ENCODE data around the gene ADD1. TPM values are rescaled to one million over a fixed set of nuclear protein-coding genes. Genes with fewer than 3 reads are reported as not detected.

Gene ADD1
- total RNA-seq, 6 experiments from 2014 or later, result 276 to 332 (median 321) TPM

- Mint-ChIP-seq H3K36me3 (ENCODE audit: low read depth) (peaks cover 25% of the 10 kb centered on the region), H3K4me3 (no peak overlapping the region), H3K27me3 (ENCODE audit: insufficient read depth) (peaks cover 5% of the 10 kb centered on the region; the same call in 1 of the 2 replicates), H3K9me3 (no peaks in the 10 kb centered on the region; the same call in 1 of the 2 replicates), H3K27ac (no peak overlapping the region), H3K4me1 (ENCODE audit: low read depth) (no peaks in the 10 kb centered on the region)
- no peak for DNase-seq
- TF ChIP-seq CTCF (IDR thresholded peaks at IDR 0.05), result no peak
Observed at GRCh38 chr4:2827071-2827873, 16.4 kb upstream of the ADD1 start.

DNA sequence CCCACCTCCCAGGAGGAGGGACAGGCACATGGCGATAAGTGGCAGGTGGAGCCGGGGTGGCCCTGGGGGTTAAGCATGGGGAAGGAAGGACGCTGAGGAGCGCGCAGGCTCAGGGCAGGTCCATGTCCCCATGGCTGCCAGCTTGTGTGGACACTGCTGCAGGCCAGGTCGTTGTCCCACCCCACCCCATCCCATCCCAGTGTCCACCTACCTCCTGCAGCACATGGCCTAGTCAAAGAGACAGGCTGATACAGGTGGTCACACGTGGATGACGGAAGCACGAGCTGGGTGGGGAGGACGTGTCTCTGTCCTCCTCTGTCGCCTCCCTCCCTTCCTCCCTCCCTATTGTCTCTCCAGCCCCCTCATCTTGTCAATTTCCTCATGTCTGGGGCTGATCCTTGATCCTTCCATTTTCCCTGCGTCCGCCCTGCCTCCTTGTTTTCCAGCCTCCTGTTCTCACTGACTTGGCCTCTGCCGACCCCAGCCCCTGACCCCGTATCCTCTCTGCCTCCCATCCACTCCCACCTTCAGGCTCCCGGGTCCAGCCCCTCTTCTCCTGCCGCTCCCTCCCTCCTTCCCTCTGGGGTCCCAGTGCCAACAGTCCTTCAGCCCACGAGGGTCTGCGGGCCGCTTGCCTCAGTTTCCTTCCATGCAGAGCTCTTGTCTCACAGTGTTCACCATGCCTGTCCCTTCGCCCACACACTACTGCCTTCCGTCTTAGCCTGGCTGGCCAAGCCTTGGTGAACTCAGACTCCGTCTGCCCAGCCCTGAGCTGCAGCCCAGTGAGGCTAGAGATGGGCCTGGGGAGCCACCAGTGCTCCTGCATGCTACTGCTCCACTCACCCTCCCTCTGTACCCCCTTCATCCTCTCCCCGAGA is 15.5 kb upstream of the ADD1 start:
- Mint-ChIP-seq H3K27me3 (ENCODE audit: insufficient read depth) (peaks cover 5% of the 10 kb centered on the region; the same call in 1 of the 2 replicates), H3K9me3 (no peaks in the 10 kb centered on the region; the same call in 1 of the 2 replicates), H3K27ac (no peak overlapping the region), H3K4me3 (no peak overlapping the region), H3K36me3 (ENCODE audit: low read depth) (peaks cover 21% of the 10 kb centered on the region), H3K4me1 (ENCODE audit: low read depth) (no peaks in the 10 kb centered on the region)
- no peak for TF ChIP-seq CTCF (IDR thresholded peaks at IDR 0.05)
- no peak for DNase-seq

GRCh38 chr4:2828758-2829181 is 14.9 kb upstream of the ADD1 start:
- Mint-ChIP-seq H3K36me3 (ENCODE audit: low read depth) (peaks cover 21% of the 10 kb centered on the region), H3K4me1 (ENCODE audit: low read depth) (no peaks in the 10 kb centered on the region), H3K27me3 (ENCODE audit: insufficient read depth) (peaks cover 5% of the 10 kb centered on the region; the same call in 1 of the 2 replicates), H3K4me3 (no peak overlapping the region), H3K27ac (no peak overlapping the region), H3K9me3 (no peaks in the 10 kb centered on the region; the same call in 1 of the 2 replicates)
- no peak for TF ChIP-seq CTCF (IDR thresholded peaks at IDR 0.05)
- DNase-seq, result no peak

GRCh38 chr4:2829321-2829932 is 14.2 kb upstream of the ADD1 start:
- no peak overlapping the region; the same call in 1 of the 2 replicates for H3K4me3 Mint-ChIP-seq
- no peaks in the 10 kb centered on the region for H3K4me1 Mint-ChIP-seq (ENCODE audit: low read depth)
- no peak overlapping the region for H3K27ac Mint-ChIP-seq
- TF ChIP-seq CTCF (IDR thresholded peaks at IDR 0.05), result no peak
- DNase-seq, result no peak
- peaks cover 3% of the 10 kb centered on the region; the same call in 1 of the 2 replicates for H3K27me3 Mint-ChIP-seq (ENCODE audit: insufficient read depth)
- peaks cover 21% of the 10 kb centered on the region for H3K36me3 Mint-ChIP-seq (ENCODE audit: low read depth)
- no peaks in the 10 kb centered on the region; the same call in 1 of the 2 replicates for H3K9me3 Mint-ChIP-seq

- no peak overlapping the region for H3K27ac Mint-ChIP-seq
- peaks cover 21% of the 10 kb centered on the region for H3K36me3 Mint-ChIP-seq (ENCODE audit: low read depth)
- DNase-seq, result no peak
- H3K9me3 Mint-ChIP-seq, result no peaks in the 10 kb centered on the region; the same call in 1 of the 2 replicates
- TF ChIP-seq CTCF (IDR thresholded peaks at IDR 0.05), result no peak
- H3K4me3 Mint-ChIP-seq, result no peak overlapping the region; the same call in 1 of the 2 replicates
- H3K4me1 Mint-ChIP-seq (ENCODE audit: low read depth), result no peaks in the 10 kb centered on the region
- peaks cover 2% of the 10 kb centered on the region; the same call in 1 of the 2 replicates for H3K27me3 Mint-ChIP-seq (ENCODE audit: insufficient read depth)
Observed at GRCh38 chr4:2829933-2830451, 13.7 kb upstream of the ADD1 start.

Measured in HFFc6 (cell line).